Panc1 (cell line): ENCODE measurements around the gene SLC6A17. TPM values are rescaled to one million over a fixed set of nuclear protein-coding genes. Genes with fewer than 3 reads are reported as not detected.

Source experiments
- ATAC-seq: fragments of 200-7000 bp; cut with Tn5 transposase; 2 replicates; pipeline ENCODE4 v1.9.1; 2020; ENCODE audit warnings: mild to moderate bottlenecking, moderate library complexity
- BruUV-seq: library from RNA; stranded (reverse); fragments of 400-500 nt; replicated peaks from 2 replicates; lab custom pipeline; 2021; lab: Mats Ljungman, UMichigan
- CTCF ChIA-PET: fragments of 300-600 bp; sonication (Branson Sonifier 250); formaldehyde crosslinking; loops from one replicate; lab custom pipeline; 2022; ENCODE audit warnings: antibody characterized with exemption; lab: Charles Lee
- POLR2A ChIA-PET: fragments of 300-600 bp; sonication (Branson Sonifier 250); formaldehyde crosslinking; loops from one replicate; lab custom pipeline; 2022; ENCODE audit warnings: antibody characterized with exemption; lab: Charles Lee
- DNase-seq: peaks from one replicate; pipeline ENCODE4 v3.0.0-alpha.2; 2010; ENCODE audit warnings: low read depth, low spot score
- H3K27ac ChIP-seq: 2 replicates; pipeline ENCODE4 v1.5.1; 2011; ENCODE audit warnings: mild to moderate bottlenecking, low read length, inconsistent platforms
- H3K27me3 ChIP-seq: fragments of 200-500 bp; sonication (Bioruptor generic); 2 replicates; pipeline ENCODE4 v1.6.0; 2014; ENCODE audit warnings: low read length, inconsistent platforms; ENCODE audit not compliant: control insufficient read depth, insufficient read depth
- H3K36me3 ChIP-seq: fragments of 200-500 bp; sonication (Bioruptor generic); 2 replicates; pipeline ENCODE4 v1.5.1; 2014; ENCODE audit warnings: inconsistent platforms, mild to moderate bottlenecking, low read length, moderate library complexity; ENCODE audit not compliant: control insufficient read depth, insufficient read depth
- H3K4me1 ChIP-seq: 2 replicates; pipeline ENCODE4 v1.5.1; 2011; ENCODE audit warnings: inconsistent platforms, mild to moderate bottlenecking, low read length, moderate library complexity; ENCODE audit not compliant: control insufficient read depth, insufficient read depth
- H3K4me3 ChIP-seq, 2 experiments: 2 replicates each; pipeline ENCODE4 v1.5.1; 2011 to 2012; ENCODE audit warnings: low read depth in 2 of 2, low read length in 2 of 2, mild to moderate bottlenecking in 2 of 2, inconsistent platforms in 1 of 2, moderate library complexity in 1 of 2
- H3K9me3 ChIP-seq: fragments of 200-500 bp; sonication (Bioruptor generic); 2 replicates; pipeline ENCODE4 v1.5.1; 2014; ENCODE audit warnings: low read depth, mild to moderate bottlenecking, inconsistent platforms, low read length, moderate library complexity; ENCODE audit not compliant: control insufficient read depth, insufficient read depth
- POLR2AphosphoS5 ChIP-seq: IDR thresholded peaks from 2 replicates; pipeline ENCODE4 v1.6.1; 2012; ENCODE audit warnings: mild to moderate bottlenecking, low read depth, low read length, moderate library complexity
- REST ChIP-seq, 2 experiments: IDR thresholded peaks; 2 replicates each; pipeline ENCODE4 v1.6.1; 2011 to 2012; ENCODE audit warnings: low read depth in 2 of 2, control low read depth in 1 of 2, low read length in 1 of 2, mild to moderate bottlenecking in 1 of 2, moderate library complexity in 1 of 2; ENCODE audit not compliant: insufficient read depth in 1 of 2
- SIN3A ChIP-seq: IDR thresholded peaks from 2 replicates; pipeline ENCODE4 v1.6.1; 2012; ENCODE audit warnings: low read depth, mild to moderate bottlenecking, low read length, moderate library complexity, borderline replicate concordance; ENCODE audit not compliant: insufficient read depth
- TCF7L2 ChIP-seq: IDR thresholded peaks from 2 replicates; pipeline ENCODE4 v1.6.1; 2011; ENCODE audit warnings: mild to moderate bottlenecking, low read depth, low read length, inconsistent platforms
- in situ Hi-C: cut with HindIII; loops from 2 replicates; pipeline ENCODE4 v1.10.0; 2016; ENCODE audit warnings: low sequenced_read_pairs, low pct_unique_long_range_greater_than_20kb
- intact Hi-C: fragments of 100-400 bp; cut with micrococcal nuclease; formaldehyde crosslinking; loops from one replicate; pipeline ENCODE4 v1.10.0; 2022; ENCODE audit not compliant: unreplicated experiment
- total RNA-seq: library from RNA; stranded (reverse); gene quantifications from one replicate; pipeline ENCODE4 v1.2.1, GENCODE V29; 2021; ENCODE audit not compliant: unreplicated experiment
- TF ChIP-seq, protein P1 (sequence below): fragments of 450-650 bp; IDR thresholded peaks from 2 replicates; pipeline ENCODE4 v1.5.1; 2017; ENCODE audit warnings: mild to moderate bottlenecking

The SLC6A17 gene
- total RNA-seq, 1 experiment from 2014 or later: 5.7 TPM

DNA sequence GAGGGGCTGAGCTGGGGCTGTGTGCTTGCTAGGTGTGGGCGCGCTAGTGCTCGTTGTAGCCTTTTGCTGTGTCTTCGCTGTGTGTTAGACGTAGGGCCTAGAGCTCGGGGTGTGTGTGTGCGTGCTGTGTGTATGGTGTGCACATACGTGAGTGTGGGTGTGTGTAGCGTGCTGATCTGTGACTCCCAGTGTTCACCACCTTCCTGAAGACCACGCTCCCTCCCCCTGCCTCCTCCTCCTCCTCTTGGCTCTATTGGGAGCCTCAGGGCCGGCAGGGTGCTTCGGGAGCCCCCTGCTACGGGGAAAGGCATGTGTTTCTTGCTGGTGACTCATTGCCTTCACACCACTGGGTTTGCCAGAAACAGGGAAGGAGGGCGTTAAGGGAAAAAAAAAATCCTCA lies 50.4 kb downstream of the SLC6A17 start:
- Histone ChIP-seq H3K27ac (no peak overlapping the region), H3K9me3 (no peaks in the 10 kb centered on the region), H3K4me1 (peaks cover 4% of the 10 kb centered on the region; the same call in 1 of the 2 replicates), H3K36me3 (no peaks in the 10 kb centered on the region), H3K4me3 (no peak overlapping the region), H3K27me3 (no peaks in the 10 kb centered on the region)
- in situ Hi-C loops (no loop called here), intact Hi-C loops (no loop called here)
- ChIA-PET POLR2A (interaction anchor here (0.8 kb wide), 1 partner anchor 45 kb away, joined by 3 read pairs; no protein-coding TSS in a partner anchor), CTCF (interaction anchor here (1.1 to 1.2 kb wide), 2 partner anchors 112 to 260 kb away, joined by 4 read pairs; no protein-coding TSS in a partner anchor)
- DNase-seq: no peak
- BruUV-seq: no TSS peak
- ATAC-seq: no peak
- TF ChIP-seq SIN3A: no peak
- TF ChIP-seq REST (IDR thresholded peaks at IDR 0.05; ENCODE audit: insufficient read depth in 1 of 2, low read depth in 2 of 2, low read length in 1 of 2): no peak
- TF ChIP-seq, protein P1, sequence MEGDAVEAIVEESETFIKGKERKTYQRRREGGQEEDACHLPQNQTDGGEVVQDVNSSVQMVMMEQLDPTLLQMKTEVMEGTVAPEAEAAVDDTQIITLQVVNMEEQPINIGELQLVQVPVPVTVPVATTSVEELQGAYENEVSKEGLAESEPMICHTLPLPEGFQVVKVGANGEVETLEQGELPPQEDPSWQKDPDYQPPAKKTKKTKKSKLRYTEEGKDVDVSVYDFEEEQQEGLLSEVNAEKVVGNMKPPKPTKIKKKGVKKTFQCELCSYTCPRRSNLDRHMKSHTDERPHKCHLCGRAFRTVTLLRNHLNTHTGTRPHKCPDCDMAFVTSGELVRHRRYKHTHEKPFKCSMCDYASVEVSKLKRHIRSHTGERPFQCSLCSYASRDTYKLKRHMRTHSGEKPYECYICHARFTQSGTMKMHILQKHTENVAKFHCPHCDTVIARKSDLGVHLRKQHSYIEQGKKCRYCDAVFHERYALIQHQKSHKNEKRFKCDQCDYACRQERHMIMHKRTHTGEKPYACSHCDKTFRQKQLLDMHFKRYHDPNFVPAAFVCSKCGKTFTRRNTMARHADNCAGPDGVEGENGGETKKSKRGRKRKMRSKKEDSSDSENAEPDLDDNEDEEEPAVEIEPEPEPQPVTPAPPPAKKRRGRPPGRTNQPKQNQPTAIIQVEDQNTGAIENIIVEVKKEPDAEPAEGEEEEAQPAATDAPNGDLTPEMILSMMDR: no peak
- no peak for TF ChIP-seq TCF7L2
- TF ChIP-seq POLR2AphosphoS5: no peak

DNA sequence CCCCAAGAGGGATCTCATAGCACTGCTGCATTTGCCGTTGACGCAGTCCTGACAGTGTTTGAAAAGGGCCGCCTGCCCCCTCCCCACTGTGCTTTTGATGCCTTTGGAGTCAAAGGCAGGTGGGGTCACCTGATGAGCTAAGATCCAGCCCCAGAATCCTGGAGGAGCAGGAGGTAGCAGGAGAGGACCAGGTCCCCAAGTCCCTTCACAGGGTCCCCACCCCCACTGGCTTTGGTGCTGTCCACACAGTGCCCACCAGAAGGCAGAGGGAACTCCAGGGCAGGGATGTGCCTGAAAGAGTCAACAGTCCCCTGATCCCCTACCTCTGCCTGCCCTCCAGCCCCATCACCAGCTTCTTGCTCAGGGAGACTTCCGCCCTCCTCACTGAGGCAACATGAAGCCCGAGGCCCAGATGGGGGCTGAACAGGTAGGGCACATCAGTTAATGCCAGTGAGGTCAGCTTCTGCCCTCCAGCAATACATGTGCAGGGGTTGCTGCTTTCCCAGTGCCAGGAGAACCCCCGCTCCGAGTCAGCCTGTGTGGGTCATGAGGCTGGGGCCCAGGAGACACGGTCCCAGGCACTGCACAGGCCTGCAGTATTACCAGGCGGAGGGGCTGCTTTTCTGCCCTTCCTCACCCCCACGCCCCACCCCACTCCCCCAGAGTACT lies 51.0 kb downstream of the SLC6A17 start:
- ChIA-PET POLR2A (interaction anchor here (0.8 kb wide), 1 partner anchor 44 kb away, joined by 3 read pairs; no protein-coding TSS in a partner anchor), CTCF (interaction anchor here (1.1 to 1.2 kb wide), 2 partner anchors 112 to 259 kb away, joined by 4 read pairs; no protein-coding TSS in a partner anchor)
- intact Hi-C loops (no loop called here), in situ Hi-C loops (no loop called here)
- BruUV-seq: no TSS peak
- no peaks in the 10 kb centered on the region for H3K9me3 ChIP-seq
- ATAC-seq (no peak), DNase-seq (no peak)
- no peak overlapping the region for H3K4me3 ChIP-seq
- no peaks in the 10 kb centered on the region for H3K27me3 ChIP-seq
- no peak overlapping the region for H3K27ac ChIP-seq
- H3K36me3 ChIP-seq: no peaks in the 10 kb centered on the region
- no peak for TF ChIP-seq REST (IDR thresholded peaks at IDR 0.05; ENCODE audit: insufficient read depth in 1 of 2, low read depth in 2 of 2, low read length in 1 of 2)
- TF ChIP-seq, protein P1: no peak
- no peak for TF ChIP-seq TCF7L2
- no peak for TF ChIP-seq POLR2AphosphoS5
- TF ChIP-seq SIN3A: no peak
- H3K4me1 ChIP-seq: peaks cover 4% of the 10 kb centered on the region; the same call in 1 of the 2 replicates
